ENCODE measurements around the gene SPATA13.

Gene SPATA13

GRCh38 chr13:24168979-24169378 lies 8.5 kb downstream of the SPATA13 start:
- no peak for FAIRE-seq

- FAIRE-seq: no peak
Measured at GRCh38 chr13:24172071-24172470, 11.6 kb downstream of the SPATA13 start.

- FAIRE-seq: peak; percentile 94
Measured at GRCh38 chr13:24173795-24174194, 13.3 kb downstream of the SPATA13 start.

GRCh38 chr13:24175847-24176246 lies 15.3 kb downstream of the SPATA13 start:
- FAIRE-seq: no peak

- FAIRE-seq: peak; percentile 96
Measured at GRCh38 chr13:24176351-24177101, 16.0 kb downstream of the SPATA13 start.

- FAIRE-seq: no peak
Measured at GRCh38 chr13:24178847-24179485, 18.4 kb downstream of the SPATA13 start.

- FAIRE-seq: peak; percentile 97
Measured at GRCh38 chr13:24179486-24179850, 18.9 kb downstream of the SPATA13 start.

- FAIRE-seq: peak; percentile 55
Measured at GRCh38 chr13:24180750-24181377, 20.3 kb downstream of the SPATA13 start.

GRCh38 chr13:24181991-24182702 lies 21.6 kb downstream of the SPATA13 start:
- FAIRE-seq: no peak

GRCh38 chr13:24182703-24183081 lies 22.2 kb downstream of the SPATA13 start:
- no peak for FAIRE-seq

- FAIRE-seq: peak; percentile 24
Measured at GRCh38 chr13:24183741-24184182, 23.2 kb downstream of the SPATA13 start.

- peak; percentile 99 for FAIRE-seq
Measured at GRCh38 chr13:24184265-24184841, 23.8 kb downstream of the SPATA13 start.

- FAIRE-seq: no peak
Measured at GRCh38 chr13:24184882-24185281, 24.4 kb downstream of the SPATA13 start.

- peak; percentile 85 for FAIRE-seq
Measured at GRCh38 chr13:24185591-24186232, 25.2 kb downstream of the SPATA13 start.

GRCh38 chr13:24187185-24187584 lies 26.7 kb downstream of the SPATA13 start:
- FAIRE-seq: no peak

- no peak for FAIRE-seq
Measured at GRCh38 chr13:24192057-24192810, 31.7 kb downstream of the SPATA13 start.

- no peak for FAIRE-seq
Measured at GRCh38 chr13:24192811-24193162, 32.3 kb downstream of the SPATA13 start.

- FAIRE-seq: no peak
Measured at GRCh38 chr13:24194447-24194846, 33.9 kb downstream of the SPATA13 start.

GRCh38 chr13:24195626-24196025 lies 35.1 kb downstream of the SPATA13 start:
- peak; percentile 51 for FAIRE-seq

- peak; percentile 5 for FAIRE-seq
Measured at GRCh38 chr13:24196593-24197197, 36.2 kb downstream of the SPATA13 start.

- FAIRE-seq: no peak
Measured at GRCh38 chr13:24199016-24199415, 38.5 kb downstream of the SPATA13 start.
